Osteocyte (in vitro differentiated cells): ENCODE results near the gene GANC. TPM values are rescaled to one million over a fixed set of nuclear protein-coding genes. Genes with fewer than 3 reads are reported as not detected.

ENCODE experiments used
- DNase-seq: peaks from one replicate; pipeline ENCODE4 v3.0.0; 2021; ENCODE audit warnings: mixed read lengths; ENCODE audit not compliant: unreplicated experiment; ENCODE audit errors: extremely low spot score
- H3K27ac Mint-ChIP-seq: one replicate; pipeline ENCODE4 v1.8.0; 2021; ENCODE audit warnings: mild to moderate bottlenecking, mixed read lengths; ENCODE audit not compliant: unreplicated experiment
- H3K27me3 Mint-ChIP-seq: one replicate; pipeline ENCODE4 v1.8.0; 2021; ENCODE audit warnings: mixed read lengths; ENCODE audit not compliant: unreplicated experiment
- H3K36me3 Mint-ChIP-seq: one replicate; pipeline ENCODE4 v1.8.0; 2021; ENCODE audit warnings: mixed read lengths; ENCODE audit not compliant: unreplicated experiment
- H3K4me1 Mint-ChIP-seq: one replicate; pipeline ENCODE4 v1.8.0; 2021; ENCODE audit warnings: mixed read lengths; ENCODE audit not compliant: unreplicated experiment
- H3K4me3 Mint-ChIP-seq: one replicate; pipeline ENCODE4 v1.8.0; 2021; ENCODE audit warnings: mild to moderate bottlenecking, moderate library complexity, mixed read lengths; ENCODE audit not compliant: unreplicated experiment
- H3K9me3 Mint-ChIP-seq: one replicate; pipeline ENCODE4 v1.8.0; 2021; ENCODE audit warnings: mixed read lengths; ENCODE audit not compliant: unreplicated experiment
- total RNA-seq: library from RNA; stranded (reverse); gene quantifications from 2 replicates; pipeline ENCODE4 v1.2.1, GENCODE V29; 2021
- TF ChIP-seq, protein P1 (sequence below): fragments of 200-600 bp; sonication (generic); IDR thresholded peaks from 2 replicates; pipeline ENCODE4 v1.5.0; 2021; ENCODE audit warnings: antibody characterized with exemption, mild to moderate bottlenecking, moderate library complexity

GANC gene
- total RNA-seq, 1 donor from 2014 or later = 34.0 TPM

DNA sequence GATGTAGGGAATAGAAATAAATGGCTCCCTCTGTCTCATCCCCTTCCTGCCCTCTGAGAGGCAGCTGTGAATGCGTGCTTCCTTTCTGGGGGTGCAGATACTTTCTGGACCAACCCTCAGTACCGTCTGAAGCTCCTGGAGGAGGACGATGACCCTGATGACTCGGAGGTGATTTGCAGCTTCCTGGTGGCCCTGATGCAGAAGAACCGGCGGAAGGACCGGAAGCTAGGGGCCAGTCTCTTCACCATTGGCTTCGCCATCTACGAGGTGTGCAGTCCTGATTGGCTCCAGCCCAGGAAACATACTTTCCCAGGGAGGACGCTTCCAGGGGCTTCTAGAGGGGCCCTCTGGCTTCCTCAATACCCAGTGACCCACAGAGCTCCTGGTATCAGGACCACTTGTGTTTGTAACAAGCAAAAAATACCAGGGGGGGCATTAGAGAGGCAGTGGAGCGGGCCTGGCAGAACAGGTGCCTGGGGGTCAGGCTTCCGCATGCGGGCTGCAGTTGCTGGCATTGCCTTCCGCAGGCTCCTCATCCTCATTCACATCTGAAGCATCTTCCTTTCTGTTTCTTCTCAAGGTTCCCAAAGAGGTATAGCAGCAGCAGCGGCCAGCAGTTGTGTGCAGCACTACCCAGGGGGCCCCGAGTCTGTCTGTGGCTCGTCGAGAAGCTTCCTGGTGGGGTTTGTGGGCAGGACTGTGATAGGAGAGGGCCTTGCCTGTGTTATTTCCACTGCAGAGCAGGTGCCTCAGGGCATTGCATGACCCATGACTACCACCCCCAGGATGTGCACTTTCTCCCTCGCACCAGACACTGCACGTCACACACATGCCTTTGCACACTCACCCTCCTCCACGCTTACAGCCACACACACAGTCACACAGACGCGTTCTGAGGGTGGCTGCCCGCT lies 128.8 kb downstream of the GANC start:
- no peaks in the 10 kb centered on the region for H3K9me3 Mint-ChIP-seq
- no peak overlapping the region for H3K27ac Mint-ChIP-seq
- no peak for DNase-seq
- no peak overlapping the region for H3K4me3 Mint-ChIP-seq
- TF ChIP-seq, protein P1, sequence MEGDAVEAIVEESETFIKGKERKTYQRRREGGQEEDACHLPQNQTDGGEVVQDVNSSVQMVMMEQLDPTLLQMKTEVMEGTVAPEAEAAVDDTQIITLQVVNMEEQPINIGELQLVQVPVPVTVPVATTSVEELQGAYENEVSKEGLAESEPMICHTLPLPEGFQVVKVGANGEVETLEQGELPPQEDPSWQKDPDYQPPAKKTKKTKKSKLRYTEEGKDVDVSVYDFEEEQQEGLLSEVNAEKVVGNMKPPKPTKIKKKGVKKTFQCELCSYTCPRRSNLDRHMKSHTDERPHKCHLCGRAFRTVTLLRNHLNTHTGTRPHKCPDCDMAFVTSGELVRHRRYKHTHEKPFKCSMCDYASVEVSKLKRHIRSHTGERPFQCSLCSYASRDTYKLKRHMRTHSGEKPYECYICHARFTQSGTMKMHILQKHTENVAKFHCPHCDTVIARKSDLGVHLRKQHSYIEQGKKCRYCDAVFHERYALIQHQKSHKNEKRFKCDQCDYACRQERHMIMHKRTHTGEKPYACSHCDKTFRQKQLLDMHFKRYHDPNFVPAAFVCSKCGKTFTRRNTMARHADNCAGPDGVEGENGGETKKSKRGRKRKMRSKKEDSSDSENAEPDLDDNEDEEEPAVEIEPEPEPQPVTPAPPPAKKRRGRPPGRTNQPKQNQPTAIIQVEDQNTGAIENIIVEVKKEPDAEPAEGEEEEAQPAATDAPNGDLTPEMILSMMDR = no peak
- no peaks in the 10 kb centered on the region for H3K27me3 Mint-ChIP-seq
- H3K4me1 Mint-ChIP-seq = no peaks in the 10 kb centered on the region
- peaks cover 4% of the 10 kb centered on the region for H3K36me3 Mint-ChIP-seq

DNA sequence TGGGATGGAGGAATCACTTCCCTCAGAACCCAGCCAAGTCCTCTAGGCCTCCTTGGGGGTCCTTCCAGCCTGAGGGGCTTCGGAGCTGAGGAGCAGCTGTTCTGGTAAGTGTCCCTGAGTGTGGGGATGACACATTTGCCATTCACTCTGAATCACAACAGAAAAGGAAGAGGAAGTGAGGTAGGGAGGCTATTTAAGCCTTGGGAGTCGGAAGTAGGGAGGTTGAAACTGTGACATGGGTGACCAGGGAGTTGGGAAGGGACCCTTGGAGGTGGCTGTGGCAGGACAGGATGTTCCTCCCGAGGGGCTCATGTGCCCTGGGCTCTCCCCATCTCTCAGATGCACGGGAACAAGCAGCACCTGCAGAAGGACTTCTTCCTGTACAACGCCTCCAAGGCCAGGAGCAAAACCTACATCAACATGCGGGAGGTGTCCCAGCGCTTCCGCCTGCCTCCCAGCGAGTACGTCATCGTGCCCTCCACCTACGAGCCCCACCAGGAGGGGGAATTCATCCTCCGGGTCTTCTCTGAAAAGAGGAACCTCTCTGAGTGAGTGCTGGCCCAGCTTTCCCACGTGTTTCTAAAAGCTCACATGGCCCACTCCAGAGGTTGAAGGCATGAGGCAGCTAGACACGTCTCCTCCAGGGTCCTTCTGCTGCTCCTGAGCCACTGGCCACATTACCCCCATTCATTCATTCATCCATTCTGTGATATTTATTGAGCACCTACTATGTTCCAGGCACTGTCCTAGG lies 129.6 kb downstream of the GANC start:
- no peaks in the 10 kb centered on the region for H3K27me3 Mint-ChIP-seq
- TF ChIP-seq, protein P1 = no peak
- peaks cover 4% of the 10 kb centered on the region for H3K36me3 Mint-ChIP-seq
- no peak overlapping the region for H3K4me3 Mint-ChIP-seq
- DNase-seq = no peak
- H3K4me1 Mint-ChIP-seq = no peaks in the 10 kb centered on the region
- H3K9me3 Mint-ChIP-seq = no peaks in the 10 kb centered on the region
- H3K27ac Mint-ChIP-seq = no peak overlapping the region

DNA sequence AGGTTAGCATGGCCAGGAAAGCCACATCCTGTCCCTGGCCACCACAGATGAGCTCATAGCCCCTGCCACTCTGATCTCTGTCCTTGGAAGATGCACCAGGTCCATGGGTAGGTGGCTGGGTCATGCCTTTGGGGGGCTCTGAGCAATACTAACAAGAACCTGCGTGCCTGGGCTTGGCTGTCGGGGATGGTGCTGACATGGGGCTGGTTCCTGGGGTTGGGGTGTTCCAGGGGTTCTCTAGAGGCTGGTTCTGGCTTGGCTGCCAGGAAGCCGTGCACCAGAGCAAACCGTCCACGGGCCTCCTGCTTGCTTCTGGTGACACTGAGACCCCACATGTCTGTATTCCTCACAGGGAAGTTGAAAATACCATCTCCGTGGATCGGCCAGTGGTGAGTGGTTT lies 130.4 kb downstream of the GANC start:
- Mint-ChIP-seq H3K27me3 (no peaks in the 10 kb centered on the region), H3K4me1 (no peaks in the 10 kb centered on the region), H3K36me3 (peaks cover 4% of the 10 kb centered on the region), H3K9me3 (no peaks in the 10 kb centered on the region), H3K27ac (no peak overlapping the region), H3K4me3 (no peak overlapping the region)
- TF ChIP-seq, protein P1 = no peak
- DNase-seq = no peak

DNA sequence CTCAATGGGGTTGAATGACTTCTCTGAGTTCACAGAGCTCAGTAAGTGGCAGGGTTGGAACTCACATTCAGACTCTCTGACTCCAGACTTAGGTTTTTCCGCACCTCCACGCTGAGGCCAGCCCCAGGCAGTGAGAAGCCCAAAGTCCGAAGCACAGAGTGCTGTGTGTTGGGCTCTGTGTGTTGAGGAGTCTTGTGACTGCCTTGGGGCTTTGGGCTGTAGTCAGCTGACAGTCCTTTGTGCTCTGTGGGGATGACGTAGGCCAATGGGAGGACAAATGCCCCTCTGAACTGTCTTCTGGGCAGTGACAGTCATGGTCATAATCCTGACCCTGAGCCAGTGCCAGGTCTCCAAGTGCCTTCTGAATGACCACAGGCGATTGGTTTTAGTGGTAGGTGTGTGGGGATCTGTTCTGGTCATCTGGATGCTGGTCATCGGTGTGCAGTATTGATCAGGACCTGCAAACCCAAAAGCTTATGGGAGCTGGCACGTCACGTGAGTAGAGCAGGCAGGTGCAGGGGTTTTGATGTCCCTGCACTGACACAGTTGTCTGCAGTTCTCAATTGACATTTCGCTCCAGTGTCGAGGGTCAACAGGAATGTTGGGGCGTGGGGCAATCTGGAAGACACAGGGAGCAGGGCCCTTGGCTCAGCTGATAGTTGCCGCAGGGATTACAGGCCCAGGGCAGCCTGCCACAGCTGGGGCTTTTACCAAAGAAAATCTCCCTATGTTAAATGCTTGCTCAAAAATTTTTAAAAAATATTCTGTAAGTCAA lies 131.6 kb downstream of the GANC start:
- Mint-ChIP-seq H3K36me3 (peaks cover 2% of the 10 kb centered on the region), H3K27ac (no peak overlapping the region)
- TF ChIP-seq, protein P1 = no peak

More for the DNA sequence above, 131.6 kb downstream of the GANC start:
- no peaks in the 10 kb centered on the region for H3K27me3 Mint-ChIP-seq
- no peak overlapping the region for H3K4me3 Mint-ChIP-seq
- DNase-seq = no peak
- H3K4me1 Mint-ChIP-seq = no peaks in the 10 kb centered on the region
- H3K9me3 Mint-ChIP-seq = no peaks in the 10 kb centered on the region
